SH-SY5Y (cell line): ENCODE data around the gene TRABD2B.

Source experiments
- GATA2 ChIP-seq: IDR thresholded peaks from 2 replicates; pipeline ENCODE4 v1.6.1; 2011; ENCODE audit warnings: mild to moderate bottlenecking, low read depth, low read length
- GATA3 ChIP-seq: IDR thresholded peaks from 2 replicates; pipeline ENCODE4 v1.6.1; 2011; ENCODE audit warnings: low read depth, mild to moderate bottlenecking, low read length, moderate library complexity

GRCh38 chr1:47759251-47759935, 237.8 kb downstream of the TRABD2B start:
- TF ChIP-seq GATA2: no peak
- no peak for TF ChIP-seq GATA3
